Mesenchymal stem cell (in vitro differentiated cells and primary cell): ENCODE measurements around the gene FARP1.
"Not testable (repeated sequence)": the region's sequence is repeated elsewhere in the genome, so short reads cannot be mapped to it uniquely, and the experiment has no call there.

ENCODE experiments used
- DNase-seq: peaks from one replicate; pipeline ENCODE4 v3.0.0-alpha.2; 2013
- H2AFZ ChIP-seq: one replicate; pipeline ENCODE4 v1.6.1; 2013; ENCODE audit warnings: low read depth, mild to moderate bottlenecking, control low read depth, inconsistent platforms, low read length, moderate library complexity
- H2AK5ac ChIP-seq: 2 replicates; pipeline ENCODE4 v1.6.1; 2013; ENCODE audit warnings: low read length, moderate library complexity, mild to moderate bottlenecking, inconsistent platforms; ENCODE audit not compliant: severe bottlenecking
- H2BK120ac ChIP-seq: one replicate; pipeline ENCODE4 v1.6.1; 2013; ENCODE audit warnings: low read depth, mild to moderate bottlenecking, inconsistent platforms, low read length, moderate library complexity
- H2BK12ac ChIP-seq, 2 experiments: one replicate each; pipeline ENCODE4 v1.6.1; 2013; ENCODE audit warnings: inconsistent platforms in 2 of 2, low read length in 2 of 2, mild to moderate bottlenecking in 2 of 2, moderate library complexity in 2 of 2, control low read depth in 1 of 2
- H2BK15ac ChIP-seq: one replicate; pipeline ENCODE4 v1.6.1; 2013; ENCODE audit warnings: mild to moderate bottlenecking, low read depth, inconsistent platforms; ENCODE audit not compliant: poor library complexity, severe bottlenecking
- H2BK5ac ChIP-seq: 2 replicates; pipeline ENCODE4 v1.6.1; 2013; ENCODE audit warnings: low read depth, mild to moderate bottlenecking, low read length, control low read depth, inconsistent platforms; ENCODE audit not compliant: poor library complexity, severe bottlenecking
- H3K14ac ChIP-seq, 2 experiments: one replicate each; pipeline ENCODE4 v1.6.1; 2013; ENCODE audit warnings: inconsistent platforms in 2 of 2, low read length in 2 of 2, control low read depth in 1 of 2, mild to moderate bottlenecking in 1 of 2, moderate library complexity in 1 of 2
- H3K18ac ChIP-seq, 2 experiments: one replicate each; pipeline ENCODE4 v1.6.1; 2013; ENCODE audit warnings: inconsistent platforms in 2 of 2, low read length in 2 of 2, control low read depth in 1 of 2, low read depth in 1 of 2, mild to moderate bottlenecking in 1 of 2
- H3K23ac ChIP-seq, 2 experiments: one replicate each; pipeline ENCODE4 v1.6.1; 2013; ENCODE audit warnings: inconsistent platforms in 2 of 2, low read length in 2 of 2, mild to moderate bottlenecking in 2 of 2, moderate library complexity in 2 of 2, control low read depth in 1 of 2
- H3K27ac ChIP-seq: 2 replicates; pipeline ENCODE4 v1.5.1; 2013; ENCODE audit warnings: mild to moderate bottlenecking, moderate library complexity, low read length, control low read depth, inconsistent platforms; ENCODE audit not compliant: poor library complexity, severe bottlenecking
- H3K27me3 ChIP-seq, 2 experiments: 2 replicates each; pipeline versions ENCODE4 v1.6.1 to v1.7.0; 2013; ENCODE audit warnings: low read length in 2 of 2, mild to moderate bottlenecking in 2 of 2, moderate library complexity in 2 of 2, control low read depth in 1 of 2, inconsistent platforms in 1 of 2; ENCODE audit not compliant: control insufficient read depth in 1 of 2, insufficient read depth in 1 of 2
- H3K36me3 ChIP-seq, 2 experiments: 2 replicates each; pipeline versions ENCODE4 v1.6.1 to v1.7.0; 2013; ENCODE audit warnings: low read length in 2 of 2, control low read depth in 1 of 2, inconsistent platforms in 1 of 2, low read depth in 1 of 2, mild to moderate bottlenecking in 1 of 2; ENCODE audit not compliant: insufficient read depth in 2 of 2, control insufficient read depth in 1 of 2
- H3K4ac ChIP-seq, 2 experiments: one replicate each; pipeline ENCODE4 v1.6.1; 2013; ENCODE audit warnings: inconsistent platforms in 2 of 2, low read length in 2 of 2, mild to moderate bottlenecking in 2 of 2, moderate library complexity in 2 of 2, control low read depth in 1 of 2, low read depth in 1 of 2
- H3K4me1 ChIP-seq: 2 replicates; pipeline ENCODE4 v1.6.1; 2013; ENCODE audit warnings: low read depth, low read length, control low read depth; ENCODE audit not compliant: control insufficient read depth, insufficient read depth
- H3K4me2 ChIP-seq: 2 replicates; pipeline ENCODE4 v1.6.1; 2013; ENCODE audit warnings: low read length, mild to moderate bottlenecking, inconsistent platforms; ENCODE audit not compliant: poor library complexity, severe bottlenecking
- H3K4me3 ChIP-seq, 2 experiments: 2 replicates each; pipeline versions ENCODE4 v1.5.1 to v1.7.0; 2013; ENCODE audit warnings: low read length in 2 of 2, mild to moderate bottlenecking in 2 of 2, control low read depth in 1 of 2, low read depth in 1 of 2; ENCODE audit not compliant: insufficient read depth in 1 of 2
- H3K79me1 ChIP-seq: replicated peaks from 2 replicates; pipeline ENCODE4 v1.6.1; 2013; ENCODE audit warnings: mild to moderate bottlenecking, control low read depth, low read length, inconsistent platforms; ENCODE audit not compliant: poor library complexity, severe bottlenecking
- H3K9ac ChIP-seq: 2 replicates; pipeline ENCODE4 v1.7.0; 2013; ENCODE audit warnings: mild to moderate bottlenecking, low read length, moderate library complexity
- H3K9me3 ChIP-seq: 2 replicates; pipeline ENCODE4 v1.7.0; 2013; ENCODE audit warnings: mild to moderate bottlenecking, low read length; ENCODE audit not compliant: control insufficient read depth
- H4K8ac ChIP-seq: one replicate; pipeline ENCODE4 v1.6.1; 2013; ENCODE audit warnings: inconsistent platforms, mild to moderate bottlenecking, low read length, moderate library complexity
- H4K91ac ChIP-seq: one replicate; pipeline ENCODE4 v1.6.1; 2013; ENCODE audit warnings: mild to moderate bottlenecking, low read length, inconsistent platforms
- WGBS: methylation state at CpG from one replicate; pipeline ENCODE4 v1.1.7; 2013; ENCODE audit warnings: mixed read lengths; 5-methylcytosine and 5-hydroxymethylcytosine counted together

The FARP1 gene

GRCh38 chr13:98366443-98366842 is 223.5 kb downstream of the FARP1 start:
- Histone ChIP-seq H3K14ac (no peak overlapping the region), H4K91ac (no peak overlapping the region), H2AFZ (no peak overlapping the region), H3K36me3 (peaks cover 8 to 17% of the 10 kb centered on the region in 2 experiments), H3K4me2 (no peak overlapping the region), H3K9ac (no peak overlapping the region), H2BK120ac (no peak overlapping the region), H3K4me1 (peaks cover 12% of the 10 kb centered on the region), H3K79me1 (peaks cover 36% of the 10 kb centered on the region), H2BK12ac (peak overlapping the region; percentile 38 to 69), H3K4ac (peak overlapping the region; percentile 24 to 32), H4K8ac (peak overlapping the region; percentile 47), H2AK5ac (no peak overlapping the region), H3K27me3 (no peaks in the 10 kb centered on the region), H3K18ac (peak overlapping the region in 1 of 2 experiments; percentile 59), H3K4me3 (no peak overlapping the region), H2BK15ac (no peak overlapping the region), H2BK5ac (peak overlapping the region; percentile 46), H3K9me3 (no peaks in the 10 kb centered on the region), H3K23ac (no peak overlapping the region), H3K27ac (no peak overlapping the region)
- WGBS: over 99% methylated on average over 5 of the region's 7 CpGs
- DNase-seq: no peak

- Histone ChIP-seq H2BK5ac (no peak overlapping the region), H4K91ac (no peak overlapping the region), H3K9ac (no peak overlapping the region), H3K4me2 (no peak overlapping the region), H3K9me3 (no peaks in the 10 kb centered on the region), H4K8ac (no peak overlapping the region), H2AK5ac (no peak overlapping the region), H3K23ac (no peak overlapping the region), H3K27ac (no peak overlapping the region), H2BK12ac (peak overlapping the region in 1 of 2 experiments; percentile 7), H2BK120ac (no peak overlapping the region), H2AFZ (no peak overlapping the region), H3K18ac (no peak overlapping the region), H3K4me3 (no peak overlapping the region), H3K36me3 (peaks cover 8 to 16% of the 10 kb centered on the region in 2 experiments), H3K4me1 (peaks cover 14% of the 10 kb centered on the region), H2BK15ac (no peak overlapping the region), H3K14ac (no peak overlapping the region), H3K27me3 (no peaks in the 10 kb centered on the region), H3K79me1 (peaks cover 31% of the 10 kb centered on the region), H3K4ac (no peak overlapping the region)
- DNase-seq: no peak
- over 99% methylated on average over 4 of the region's 4 CpGs for WGBS
Measured at GRCh38 chr13:98366959-98367358, 224.1 kb downstream of the FARP1 start.

- no peak overlapping the region for H2BK5ac ChIP-seq
- H3K18ac ChIP-seq: no peak overlapping the region
- WGBS: no CpG with 5 or more reads among the region's 2 CpGs
- no peak overlapping the region for H3K4me2 ChIP-seq
- H2BK120ac ChIP-seq: no peak overlapping the region
- no peak overlapping the region for H4K91ac ChIP-seq
- H3K27ac ChIP-seq: peak overlapping the region; percentile 53
- DNase-seq: peak; percentile 93
- H2BK12ac ChIP-seq: no peak overlapping the region
- H3K23ac ChIP-seq: no peak overlapping the region
- H3K9me3 ChIP-seq: no peaks in the 10 kb centered on the region
- no peak overlapping the region for H2AK5ac ChIP-seq
- no peak overlapping the region for H3K14ac ChIP-seq
- H3K4ac ChIP-seq: no peak overlapping the region
- no peak overlapping the region for H4K8ac ChIP-seq
- peaks cover 8 to 10% of the 10 kb centered on the region in 2 experiments for H3K36me3 ChIP-seq
- no peak overlapping the region for H3K9ac ChIP-seq
- no peak overlapping the region for H3K4me3 ChIP-seq
- no peak overlapping the region for H2AFZ ChIP-seq
- H3K79me1 ChIP-seq: peaks cover 21% of the 10 kb centered on the region
- H3K27me3 ChIP-seq: no peaks in the 10 kb centered on the region
- H2BK15ac ChIP-seq: no peak overlapping the region
- H3K4me1 ChIP-seq: peaks cover 14% of the 10 kb centered on the region
Measured at GRCh38 chr13:98368019-98368418, 225.1 kb downstream of the FARP1 start.

GRCh38 chr13:98369520-98369919 is 226.6 kb downstream of the FARP1 start:
- H3K23ac ChIP-seq, H2BK120ac ChIP-seq, H3K14ac ChIP-seq, H2AK5ac ChIP-seq, H2BK5ac ChIP-seq, H3K4me3 ChIP-seq, H4K91ac ChIP-seq, H4K8ac ChIP-seq, H3K9ac ChIP-seq, H2BK15ac ChIP-seq, H3K4me2 ChIP-seq, H3K9me3 ChIP-seq, H3K27me3 ChIP-seq, H3K27ac ChIP-seq, H3K4ac ChIP-seq, H2BK12ac ChIP-seq, DNase-seq, H3K18ac ChIP-seq, H2AFZ ChIP-seq: not testable (repeated sequence)
- no CpG with 5 or more reads among the region's 2 CpGs for WGBS
- Histone ChIP-seq H3K36me3 (peaks cover 10 to 11% of the 10 kb centered on the region in 2 experiments), H3K4me1 (peaks cover 14% of the 10 kb centered on the region), H3K79me1 (peaks cover 19% of the 10 kb centered on the region)
